ENCODE results near the gene PPP2R5A. TPM values are rescaled to one million over a fixed set of nuclear protein-coding genes. Genes with fewer than 3 reads are reported as not detected.

The PPP2R5A gene
- total and polyA plus RNA-seq, 2 of the 8 experiments (the other 6 are each of a cell fraction or from before 2014, with no cell fraction given) = 14.6 to 36.3 TPM

GRCh38 chr1:212401042-212401441 is 115.8 kb downstream of the PPP2R5A start (continued):
- no peak for TF ChIP-seq HDAC2 (IDR thresholded peaks at IDR 0.05; ENCODE audit: borderline replicate concordance in 1 of 2, low read depth in 2 of 2, low read length in 2 of 2)
